ENCODE data around the gene SRSF5.
"Not testable (repeated sequence)": the region's sequence is repeated elsewhere in the genome, so short reads cannot be mapped to it uniquely, and the experiment has no call there.

Gene SRSF5

GRCh38 chr14:69811227-69811867 lies 44.4 kb downstream of the SRSF5 start:
- DNase-seq, result no peak

GRCh38 chr14:69811868-69812252 lies 44.9 kb downstream of the SRSF5 start:
- DNase-seq, result no peak

GRCh38 chr14:69812711-69813110 lies 45.8 kb downstream of the SRSF5 start:
- DNase-seq, result no peak

- not testable (repeated sequence) for DNase-seq
Observed at GRCh38 chr14:69813346-69813745, 46.4 kb downstream of the SRSF5 start.

GRCh38 chr14:69814397-69814796 lies 47.5 kb downstream of the SRSF5 start:
- no peak for DNase-seq

- no peak for DNase-seq
Observed at GRCh38 chr14:69815556-69815955, 48.6 kb downstream of the SRSF5 start.

- DNase-seq, result no peak
Observed at GRCh38 chr14:69816216-69816615, 49.3 kb downstream of the SRSF5 start.

- DNase-seq, result peak; percentile 55
Observed at GRCh38 chr14:69818758-69819191, 51.8 kb downstream of the SRSF5 start.

GRCh38 chr14:69819607-69820006 lies 52.7 kb downstream of the SRSF5 start:
- no peak for DNase-seq

- no peak for DNase-seq
Observed at GRCh38 chr14:69820991-69821390, 54.0 kb downstream of the SRSF5 start.

Measured in 8988T (cell line).